Testis (tissue), 3 donors: ENCODE measurements around the gene CAMKV. TPM values are rescaled to one million over a fixed set of nuclear protein-coding genes. Genes with fewer than 3 reads are reported as not detected.

Source experiments
- DNase-seq: peaks from one replicate; pipeline ENCODE4 v3.0.0-alpha.2; 2019
- H3K27ac ChIP-seq, 2 donors: fragments of 200-600 bp; sonication (generic); one replicate each; pipeline ENCODE4 v1.5.1; 2019
- H3K27me3 ChIP-seq: fragments of 200-600 bp; sonication (generic); one replicate; pipeline ENCODE4 v1.5.1; 2019
- H3K36me3 ChIP-seq: fragments of 200-600 bp; sonication (generic); one replicate; pipeline ENCODE4 v1.5.1; 2017; ENCODE audit warnings: low read depth; ENCODE audit errors: missing control alignments
- H3K4me1 ChIP-seq: fragments of 200-600 bp; sonication (generic); one replicate; pipeline ENCODE4 v1.5.1; 2019
- H3K4me3 ChIP-seq, 2 donors: fragments of 200-600 bp; sonication (generic); one replicate each; pipeline ENCODE4 v1.5.1; 2017 to 2019
- H3K9me3 ChIP-seq: fragments of 200-600 bp; sonication (generic); one replicate; pipeline ENCODE4 v1.5.1; 2017
- CTCF ChIP-seq, 3 experiments: fragments of 450-650 bp in 2 of 3; fragments of 200-600 bp in 1 of 3; sonication (generic) in 1 of 3; IDR thresholded peaks; one replicate each; pipeline ENCODE4 v1.5.1; 2016 to 2019; ENCODE audit warnings: antibody characterized with exemption in 3 of 3, mild to moderate bottlenecking in 2 of 3, moderate library complexity in 1 of 3
- POLR2A ChIP-seq: fragments of 450-650 bp; IDR thresholded peaks from one replicate; pipeline ENCODE4 v1.6.1; 2017; ENCODE audit warnings: antibody characterized with exemption, mild to moderate bottlenecking, moderate library complexity
- WGBS, 2 donors: methylation state at CpG; one replicate each; pipeline ENCODE4 v1.1.5; 2018; 5-methylcytosine and 5-hydroxymethylcytosine counted together
- intact Hi-C: fragments of 100-400 bp; cut with DNase I; formaldehyde crosslinking; loops from one replicate; pipeline ENCODE4 v1.15.1; 2023; ENCODE audit warnings: low total_unique reads
- polyA plus RNA-seq: library from polyadenylated mRNA; stranded (reverse); fragments of 350-450 nt; fragmentation: Illumina TruSeq; extraction: RNeasy Lipid Tissue Mini Kit (QIAGEN cat#74804); gene quantifications from one replicate; pipeline ENCODE4 v1.2.3, GENCODE V29; 2014; ENCODE audit warnings: low read depth, low replicate concordance; ENCODE audit not compliant: insufficient read depth
- total RNA-seq, 2 donors: library from RNA; depleted of rRNA; stranded (reverse); fragments of >200 nt; gene quantifications; one replicate each; pipeline ENCODE4 v1.2.3, GENCODE V29; 2016

Gene CAMKV
- total and polyA plus RNA-seq, 3 donors from 2014 or later = 1.2 to 4.0 (median 2.3) TPM

- no peaks in the 10 kb centered on the region for H3K27me3 ChIP-seq
- H3K27ac ChIP-seq = no peak overlapping the region
- H3K4me3 ChIP-seq = no peak overlapping the region
- no peak for DNase-seq
- no peaks in the 10 kb centered on the region for H3K4me1 ChIP-seq
- WGBS, 2 donors = 70 to 94% methylated on average over 3 to 5 of the region's 5 CpGs
- intact Hi-C loops = no loop called here
- H3K36me3 ChIP-seq = no peaks in the 10 kb centered on the region
- no peak for TF ChIP-seq CTCF (IDR thresholded peaks at IDR 0.05)
- TF ChIP-seq POLR2A = no peak
- H3K9me3 ChIP-seq = no peaks in the 10 kb centered on the region
Measured at GRCh38 chr3:49896345-49896744, 26.6 kb upstream of the CAMKV start.

GRCh38 chr3:49895791-49896190 lies 26.1 kb upstream of the CAMKV start:
- WGBS, 2 donors = 97 to 98% methylated on average over 6 to 9 of the region's 9 CpGs

GRCh38 chr3:49889296-49889695 lies 19.6 kb upstream of the CAMKV start:
- H3K4me1 ChIP-seq = no peaks in the 10 kb centered on the region
- no peaks in the 10 kb centered on the region for H3K36me3 ChIP-seq
- no peak overlapping the region for H3K4me3 ChIP-seq
- intact Hi-C loops = no loop called here
- H3K27ac ChIP-seq = no peak overlapping the region
- no peaks in the 10 kb centered on the region for H3K27me3 ChIP-seq
- WGBS, 2 donors = 81 to 82% methylated on average over 10 of the region's 10 CpGs
- no peak for TF ChIP-seq POLR2A
- TF ChIP-seq CTCF (IDR thresholded peaks at IDR 0.05) = no peak
- no peak for DNase-seq
- H3K9me3 ChIP-seq = no peaks in the 10 kb centered on the region

More at GRCh38 chr3:49895791-49896190, 26.1 kb upstream of the CAMKV start:
- no peaks in the 10 kb centered on the region for H3K9me3 ChIP-seq
- H3K4me3 ChIP-seq = no peak overlapping the region
- TF ChIP-seq CTCF (IDR thresholded peaks at IDR 0.05) (no peak), POLR2A (no peak)
- H3K27me3 ChIP-seq = no peaks in the 10 kb centered on the region
- H3K36me3 ChIP-seq = no peaks in the 10 kb centered on the region
- DNase-seq = no peak
- H3K27ac ChIP-seq = no peak overlapping the region
- no peaks in the 10 kb centered on the region for H3K4me1 ChIP-seq
- intact Hi-C loops = no loop called here

GRCh38 chr3:49886922-49887265 lies 17.2 kb upstream of the CAMKV start:
- no peak overlapping the region for H3K27ac ChIP-seq
- intact Hi-C loops = no loop called here

More at GRCh38 chr3:49886922-49887265, 17.2 kb upstream of the CAMKV start:
- TF ChIP-seq POLR2A = no peak
- no peak for TF ChIP-seq CTCF (IDR thresholded peaks at IDR 0.05)
- H3K4me1 ChIP-seq = no peaks in the 10 kb centered on the region
- H3K9me3 ChIP-seq = no peaks in the 10 kb centered on the region
- DNase-seq = no peak
- no peaks in the 10 kb centered on the region for H3K27me3 ChIP-seq
- H3K36me3 ChIP-seq = no peaks in the 10 kb centered on the region
- H3K4me3 ChIP-seq = no peak overlapping the region
